Epithelial cell of proximal tubule (primary cell): ENCODE data around the gene CCR2. TPM values are rescaled to one million over a fixed set of nuclear protein-coding genes. Genes with fewer than 3 reads are reported as not detected.

Experiments
- DNase-seq: peaks from one replicate; pipeline ENCODE4 v3.0.0-alpha.2; 2011; ENCODE audit warnings: low read depth
- H3K4me3 ChIP-seq: 2 replicates; pipeline ENCODE4 v1.5.1; 2011; ENCODE audit warnings: low read depth, mild to moderate bottlenecking, low read length
- total RNA-seq: library from RNA; depleted of rRNA; stranded (reverse); fragments of >200 nt; gene quantifications from 2 replicates; pipeline ENCODE4 v1.2.3, GENCODE V29; 2015
- TF ChIP-seq, protein P1 (sequence below): conservative IDR thresholded peaks from 2 replicates; pipeline ENCODE4 v1.5.1; 2012; ENCODE audit warnings: low read depth, mild to moderate bottlenecking, low read length

The CCR2 gene
- total RNA-seq, 1 donor from 2014 or later, result not detected

- TF ChIP-seq, protein P1, sequence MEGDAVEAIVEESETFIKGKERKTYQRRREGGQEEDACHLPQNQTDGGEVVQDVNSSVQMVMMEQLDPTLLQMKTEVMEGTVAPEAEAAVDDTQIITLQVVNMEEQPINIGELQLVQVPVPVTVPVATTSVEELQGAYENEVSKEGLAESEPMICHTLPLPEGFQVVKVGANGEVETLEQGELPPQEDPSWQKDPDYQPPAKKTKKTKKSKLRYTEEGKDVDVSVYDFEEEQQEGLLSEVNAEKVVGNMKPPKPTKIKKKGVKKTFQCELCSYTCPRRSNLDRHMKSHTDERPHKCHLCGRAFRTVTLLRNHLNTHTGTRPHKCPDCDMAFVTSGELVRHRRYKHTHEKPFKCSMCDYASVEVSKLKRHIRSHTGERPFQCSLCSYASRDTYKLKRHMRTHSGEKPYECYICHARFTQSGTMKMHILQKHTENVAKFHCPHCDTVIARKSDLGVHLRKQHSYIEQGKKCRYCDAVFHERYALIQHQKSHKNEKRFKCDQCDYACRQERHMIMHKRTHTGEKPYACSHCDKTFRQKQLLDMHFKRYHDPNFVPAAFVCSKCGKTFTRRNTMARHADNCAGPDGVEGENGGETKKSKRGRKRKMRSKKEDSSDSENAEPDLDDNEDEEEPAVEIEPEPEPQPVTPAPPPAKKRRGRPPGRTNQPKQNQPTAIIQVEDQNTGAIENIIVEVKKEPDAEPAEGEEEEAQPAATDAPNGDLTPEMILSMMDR, result no peak
- H3K4me3 ChIP-seq, result no peak overlapping the region
These were observed 42.0 kb downstream of the CCR2 start for GRCh38 chr3:46395766-46396530.

DNA sequence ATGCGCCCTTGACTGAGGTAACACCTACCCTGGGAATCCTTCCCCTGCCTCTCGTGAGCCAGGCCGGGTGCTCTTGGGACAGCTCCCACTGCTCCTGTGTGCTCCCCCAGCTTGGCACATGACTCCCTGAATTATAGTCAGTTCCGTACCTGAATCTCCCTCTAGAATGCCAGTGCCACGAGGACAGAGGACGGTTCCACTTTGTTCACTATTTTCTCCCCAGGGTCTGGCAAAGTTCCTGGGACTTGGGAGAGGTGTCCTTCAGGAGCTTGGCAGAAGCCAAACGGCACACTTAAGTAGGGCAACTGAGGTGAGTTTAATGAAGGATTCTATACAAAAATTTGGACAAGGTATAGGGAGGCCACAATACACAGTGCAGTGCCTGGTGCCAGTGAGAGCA is 43.2 kb downstream of the CCR2 start:
- DNase-seq, result no peak
- TF ChIP-seq, protein P1, result no peak
- H3K4me3 ChIP-seq, result no peak overlapping the region

More at GRCh38 chr3:46395766-46396530, 42.0 kb downstream of the CCR2 start:
- no peak for DNase-seq

DNA sequence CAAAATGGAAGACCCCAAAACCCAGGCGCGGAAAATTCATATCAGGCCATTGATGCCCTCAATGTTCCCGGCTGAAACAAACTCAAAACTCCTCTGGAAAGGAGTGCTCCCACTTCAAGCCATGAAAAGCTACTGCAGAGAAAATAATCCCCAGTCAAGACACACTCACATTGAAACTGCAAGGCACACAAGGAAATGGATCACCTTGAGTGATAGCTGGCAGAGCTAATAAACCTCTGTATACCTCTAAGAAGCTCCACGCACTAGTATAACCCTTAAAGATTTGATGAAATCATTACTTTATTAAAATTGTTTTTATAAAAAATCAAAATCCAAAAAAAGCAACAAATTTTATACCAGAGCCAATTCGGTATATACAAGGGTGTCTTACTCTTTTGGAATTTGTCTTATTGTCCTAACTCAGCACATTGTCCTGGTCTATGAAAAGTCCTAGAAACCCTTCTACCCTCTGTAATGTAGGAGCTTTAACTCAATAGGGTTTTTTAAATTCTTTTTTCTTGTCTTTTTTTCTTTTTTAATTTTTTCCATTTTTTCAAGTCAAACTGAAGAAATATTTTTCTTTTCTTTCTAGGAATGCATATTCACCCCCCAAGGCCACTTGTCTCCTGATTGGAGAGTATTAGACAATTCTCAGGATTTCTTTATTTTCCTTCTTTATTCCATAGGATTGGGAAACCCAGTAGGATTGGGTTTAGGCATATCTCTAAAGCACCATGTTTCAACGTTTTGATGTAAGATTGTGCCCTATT is 44.5 kb downstream of the CCR2 start:
- TF ChIP-seq, protein P1, result no peak
- DNase-seq, result no peak
- no peak overlapping the region for H3K4me3 ChIP-seq

GRCh38 chr3:46399098-46399497 is 45.2 kb downstream of the CCR2 start:
- H3K4me3 ChIP-seq, result no peak overlapping the region
- DNase-seq, result no peak
- TF ChIP-seq, protein P1, result no peak

DNA sequence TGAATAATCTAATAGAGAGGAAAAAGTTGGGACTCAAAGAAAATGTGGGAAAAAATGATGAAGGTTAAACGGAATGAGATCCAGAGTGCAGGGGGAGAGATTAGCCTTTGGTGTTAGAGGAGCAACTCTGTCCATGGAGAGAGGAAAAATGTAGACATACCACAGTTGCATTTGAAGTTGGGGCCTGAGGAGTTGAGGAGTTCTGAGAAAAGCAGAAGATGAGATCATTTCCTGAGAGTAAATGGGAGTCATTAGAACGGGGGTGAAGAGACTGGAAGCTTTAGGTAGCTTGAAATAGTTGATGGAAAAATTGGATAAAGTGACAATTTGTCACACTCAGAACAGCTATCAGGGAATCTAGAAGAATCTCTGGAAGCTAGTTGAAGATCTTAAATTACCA is 45.6 kb downstream of the CCR2 start:
- no peak overlapping the region for H3K4me3 ChIP-seq
- TF ChIP-seq, protein P1, result no peak
- no peak for DNase-seq

DNA sequence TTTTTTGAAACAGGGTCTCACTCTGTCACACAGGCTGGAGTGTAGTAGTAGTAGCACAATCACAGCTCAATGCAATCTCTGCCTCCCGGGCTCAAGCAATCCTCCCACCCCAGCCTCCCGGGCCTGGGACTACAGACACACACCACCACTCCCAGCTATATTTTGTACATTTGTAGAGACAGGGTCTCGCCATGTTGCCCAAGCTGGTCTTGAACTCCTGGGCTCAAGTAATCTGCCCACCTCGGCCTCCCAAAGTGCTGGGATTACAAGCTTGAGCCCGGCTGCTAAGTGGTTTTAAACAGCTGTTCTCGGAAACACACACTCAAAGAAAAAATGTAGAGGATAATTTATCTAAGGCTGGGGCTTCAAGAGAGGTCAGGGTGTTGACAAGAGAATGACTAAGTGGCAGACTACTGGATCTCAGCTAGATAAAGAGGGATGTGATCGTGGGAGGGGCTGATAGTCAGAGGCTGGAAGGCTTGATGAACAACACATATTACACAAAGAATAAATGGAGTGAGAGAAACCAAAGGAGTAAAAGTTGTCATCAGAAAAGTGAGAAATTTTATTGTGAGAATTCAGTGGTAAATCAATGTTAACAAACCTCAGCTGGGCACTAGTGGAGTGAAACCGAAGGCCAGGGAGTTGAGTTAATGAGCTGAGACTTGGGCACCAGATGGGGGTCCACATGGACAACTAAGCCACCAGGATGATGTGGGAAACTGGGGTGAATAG is 46.3 kb downstream of the CCR2 start:
- DNase-seq, result no peak
- TF ChIP-seq, protein P1, result no peak
- H3K4me3 ChIP-seq, result no peak overlapping the region
